ENCODE results near the gene REEP3. TPM values are rescaled to one million over a fixed set of nuclear protein-coding genes. Genes with fewer than 3 reads are reported as not detected.

REEP3 gene
- total RNA-seq, 6 donors from 2014 or later, result 23.6 to 63.9 (median 41.8) TPM

DNA sequence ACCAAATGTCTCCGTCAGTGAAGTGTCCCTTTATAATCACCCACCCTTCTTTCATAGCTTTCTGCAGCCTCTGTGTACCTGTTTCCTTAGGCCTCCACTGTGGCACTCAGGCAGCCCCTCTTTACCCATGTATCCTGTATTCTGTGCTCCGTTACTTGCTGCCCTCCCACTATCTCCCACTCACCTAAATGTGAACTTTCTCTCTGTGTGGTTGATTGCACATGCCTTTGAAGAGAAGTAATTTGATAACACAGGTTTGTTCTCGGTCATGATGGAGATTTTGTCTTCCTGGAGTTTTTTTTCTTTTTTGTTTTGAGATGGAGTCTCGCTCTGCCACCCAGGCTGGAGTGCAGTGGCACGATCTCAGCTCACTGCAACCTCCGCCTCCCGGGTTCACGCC, 61.5 kb downstream of the REEP3 start:
- H3K27me3 ChIP-seq, result no peaks in the 10 kb centered on the region
- H3K4me1 ChIP-seq, result peaks cover 0 to 4% (median 0%) of the 10 kb centered on the region in 4 donors
- WGBS, 2 donors, result 92 to 95% methylated on average over 8 of the region's 8 CpGs
- no peaks in the 10 kb centered on the region for H3K9me3 ChIP-seq
- no peak overlapping the region for H3K4me3 ChIP-seq
- DNase-seq (no peak), ATAC-seq (ENCODE audit: low FRiP score in 2 of 2) (no peak)
- H3K27ac ChIP-seq, result no peak overlapping the region
- no peaks in the 10 kb centered on the region for H3K36me3 ChIP-seq
- TF ChIP-seq, protein P1, sequence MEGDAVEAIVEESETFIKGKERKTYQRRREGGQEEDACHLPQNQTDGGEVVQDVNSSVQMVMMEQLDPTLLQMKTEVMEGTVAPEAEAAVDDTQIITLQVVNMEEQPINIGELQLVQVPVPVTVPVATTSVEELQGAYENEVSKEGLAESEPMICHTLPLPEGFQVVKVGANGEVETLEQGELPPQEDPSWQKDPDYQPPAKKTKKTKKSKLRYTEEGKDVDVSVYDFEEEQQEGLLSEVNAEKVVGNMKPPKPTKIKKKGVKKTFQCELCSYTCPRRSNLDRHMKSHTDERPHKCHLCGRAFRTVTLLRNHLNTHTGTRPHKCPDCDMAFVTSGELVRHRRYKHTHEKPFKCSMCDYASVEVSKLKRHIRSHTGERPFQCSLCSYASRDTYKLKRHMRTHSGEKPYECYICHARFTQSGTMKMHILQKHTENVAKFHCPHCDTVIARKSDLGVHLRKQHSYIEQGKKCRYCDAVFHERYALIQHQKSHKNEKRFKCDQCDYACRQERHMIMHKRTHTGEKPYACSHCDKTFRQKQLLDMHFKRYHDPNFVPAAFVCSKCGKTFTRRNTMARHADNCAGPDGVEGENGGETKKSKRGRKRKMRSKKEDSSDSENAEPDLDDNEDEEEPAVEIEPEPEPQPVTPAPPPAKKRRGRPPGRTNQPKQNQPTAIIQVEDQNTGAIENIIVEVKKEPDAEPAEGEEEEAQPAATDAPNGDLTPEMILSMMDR (IDR thresholded peaks at IDR 0.05), result no peak
- no peak for TF ChIP-seq EP300 (IDR thresholded peaks at IDR 0.05)
- no peak for TF ChIP-seq POLR2AphosphoS5 (IDR thresholded peaks at IDR 0.05)
- no peak for TF ChIP-seq POLR2A (IDR thresholded peaks at IDR 0.05)

DNA sequence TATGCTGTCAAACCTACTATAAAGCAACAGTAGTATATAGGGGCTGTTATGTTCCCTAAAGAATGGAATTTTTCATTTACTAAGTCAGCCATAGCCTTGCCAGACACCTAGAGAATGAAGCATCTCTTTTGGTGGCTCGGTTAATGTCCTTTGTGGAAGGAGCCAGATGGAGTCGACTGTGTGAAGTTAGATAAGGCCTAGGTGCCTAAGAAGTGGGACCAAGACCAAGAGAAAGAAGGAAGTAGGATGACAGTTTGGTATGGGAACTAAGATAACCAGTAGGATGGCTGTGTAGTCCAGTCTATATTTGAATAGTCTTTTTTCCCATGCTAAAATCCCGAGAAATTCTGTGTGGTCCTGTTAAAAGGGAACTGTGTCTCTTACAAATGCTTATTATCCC, 62.2 kb downstream of the REEP3 start:
- Histone ChIP-seq H3K9me3 (no peaks in the 10 kb centered on the region), H3K4me1 (peaks cover 0 to 6% (median under 1%) of the 10 kb centered on the region in 4 donors), H3K36me3 (no peaks in the 10 kb centered on the region), H3K4me3 (no peak overlapping the region), H3K27me3 (no peaks in the 10 kb centered on the region), H3K27ac (no peak overlapping the region)
- TF ChIP-seq EP300 (IDR thresholded peaks at IDR 0.05) (no peak), POLR2A (IDR thresholded peaks at IDR 0.05) (no peak), POLR2AphosphoS5 (IDR thresholded peaks at IDR 0.05) (no peak)
- TF ChIP-seq, protein P1 (IDR thresholded peaks at IDR 0.05), result no peak
- no peak for ATAC-seq (ENCODE audit: low FRiP score in 2 of 2)
- WGBS, 2 donors, result 76 to 81% methylated on average over 3 of the region's 3 CpGs
- DNase-seq, result no peak

GRCh38 chr10:63583909-63584724, 62.9 kb downstream of the REEP3 start:
- Histone ChIP-seq H3K27me3 (no peaks in the 10 kb centered on the region), H3K27ac (no peak overlapping the region), H3K4me1 (peaks cover 0 to 13% (median 3%) of the 10 kb centered on the region in 4 donors), H3K9me3 (no peaks in the 10 kb centered on the region), H3K36me3 (no peaks in the 10 kb centered on the region), H3K4me3 (no peak overlapping the region)
- no peak for TF ChIP-seq POLR2A (IDR thresholded peaks at IDR 0.05)
- no peak for TF ChIP-seq POLR2AphosphoS5 (IDR thresholded peaks at IDR 0.05)
- no peak for TF ChIP-seq EP300 (IDR thresholded peaks at IDR 0.05)
- TF ChIP-seq, protein P1 (IDR thresholded peaks at IDR 0.05), result no peak
- no peak for ATAC-seq (ENCODE audit: low FRiP score in 2 of 2)
- WGBS, 2 donors, result 75% methylated on average over 5 of the region's 5 CpGs
- no peak for DNase-seq

GRCh38 chr10:63584725-63585035, 63.5 kb downstream of the REEP3 start:
- Histone ChIP-seq H3K4me3 (no peak overlapping the region), H3K9me3 (no peaks in the 10 kb centered on the region), H3K4me1 (peaks cover 0 to 17% (median 7%) of the 10 kb centered on the region in 4 donors), H3K36me3 (no peaks in the 10 kb centered on the region), H3K27ac (no peak overlapping the region), H3K27me3 (no peaks in the 10 kb centered on the region)
- no peak for ATAC-seq (ENCODE audit: low FRiP score in 2 of 2)
- DNase-seq, result no peak
- TF ChIP-seq, protein P1 (IDR thresholded peaks at IDR 0.05), result no peak
- TF ChIP-seq POLR2AphosphoS5 (IDR thresholded peaks at IDR 0.05) (no peak), EP300 (IDR thresholded peaks at IDR 0.05) (no peak), POLR2A (IDR thresholded peaks at IDR 0.05) (no peak)

- peaks cover 0 to 17% (median 7%) of the 10 kb centered on the region in 4 donors for H3K4me1 ChIP-seq
- H3K9me3 ChIP-seq, result no peaks in the 10 kb centered on the region
- no peak overlapping the region for H3K27ac ChIP-seq
- no peaks in the 10 kb centered on the region for H3K36me3 ChIP-seq
- no peak overlapping the region for H3K4me3 ChIP-seq
- no peak for ATAC-seq (ENCODE audit: low FRiP score in 2 of 2)
- WGBS, 2 donors, result 87 to 94% methylated on average over 1 of the region's 1 CpG
- DNase-seq, result no peak
- TF ChIP-seq, protein P1 (IDR thresholded peaks at IDR 0.05), result no peak
- TF ChIP-seq EP300 (IDR thresholded peaks at IDR 0.05) (no peak), POLR2A (IDR thresholded peaks at IDR 0.05) (no peak), POLR2AphosphoS5 (IDR thresholded peaks at IDR 0.05) (no peak)
- no peaks in the 10 kb centered on the region for H3K27me3 ChIP-seq
Observed at GRCh38 chr10:63585041-63585440, 63.8 kb downstream of the REEP3 start.
